ENCODE measurements around the gene TOPBP1.

TOPBP1 gene

GRCh38 chr3:133606342-133606741, 55.4 kb downstream of the TOPBP1 start:
- DNase-seq, result no peak

- no peak for DNase-seq
Observed at GRCh38 chr3:133600572-133601081, 61.1 kb downstream of the TOPBP1 start.

GRCh38 chr3:133599280-133599679, 62.5 kb downstream of the TOPBP1 start:
- no peak for DNase-seq

- no peak for DNase-seq
Observed at GRCh38 chr3:133598405-133598804, 63.3 kb downstream of the TOPBP1 start.

- no peak for DNase-seq
Observed at GRCh38 chr3:133595341-133595740, 66.4 kb downstream of the TOPBP1 start.

- DNase-seq, result no peak
Observed at GRCh38 chr3:133593243-133593642, 68.5 kb downstream of the TOPBP1 start.

GRCh38 chr3:133592843-133593242, 68.9 kb downstream of the TOPBP1 start:
- no peak for DNase-seq

GRCh38 chr3:133591271-133591742, 70.4 kb downstream of the TOPBP1 start:
- no peak for DNase-seq

GRCh38 chr3:133589503-133589902, 72.2 kb downstream of the TOPBP1 start:
- DNase-seq, result no peak

GRCh38 chr3:133588784-133589465, 72.8 kb downstream of the TOPBP1 start:
- no peak for DNase-seq

- DNase-seq, result no peak
Observed at GRCh38 chr3:133588035-133588434, 73.7 kb downstream of the TOPBP1 start.

- no peak for DNase-seq
Observed at GRCh38 chr3:133583396-133583795, 78.3 kb downstream of the TOPBP1 start.

- no peak for DNase-seq
Observed at GRCh38 chr3:133578548-133579191, 83.1 kb downstream of the TOPBP1 start.

GRCh38 chr3:133576169-133576568, 85.6 kb downstream of the TOPBP1 start:
- no peak for DNase-seq

GRCh38 chr3:133575086-133575485, 86.7 kb downstream of the TOPBP1 start:
- DNase-seq, result no peak

- DNase-seq, result peak; percentile 77
Observed at GRCh38 chr3:133574260-133574881, 87.4 kb downstream of the TOPBP1 start.

GRCh38 chr3:133573629-133574194, 88.0 kb downstream of the TOPBP1 start, which contains the start of gene CDV3:
CDV3 (plus strand) TSS chr3:133573686; CDS start chr3:133574045, 359 bp downstream.
- no peak for DNase-seq

- DNase-seq, result peak; percentile 100
Observed at GRCh38 chr3:133573054-133573628, 88.6 kb downstream of the TOPBP1 start.

- no peak for DNase-seq
Observed at GRCh38 chr3:133572158-133573053, 89.3 kb downstream of the TOPBP1 start.

GRCh38 chr3:133570937-133571320, 90.8 kb downstream of the TOPBP1 start:
- DNase-seq, result no peak

- peak; percentile 72 for DNase-seq
Observed at GRCh38 chr3:133570139-133570936, 91.4 kb downstream of the TOPBP1 start.

All from left hindlimb (tissue), 1 donor.